ENCODE results near the gene SH3BP2.

Gene SH3BP2, protein sequence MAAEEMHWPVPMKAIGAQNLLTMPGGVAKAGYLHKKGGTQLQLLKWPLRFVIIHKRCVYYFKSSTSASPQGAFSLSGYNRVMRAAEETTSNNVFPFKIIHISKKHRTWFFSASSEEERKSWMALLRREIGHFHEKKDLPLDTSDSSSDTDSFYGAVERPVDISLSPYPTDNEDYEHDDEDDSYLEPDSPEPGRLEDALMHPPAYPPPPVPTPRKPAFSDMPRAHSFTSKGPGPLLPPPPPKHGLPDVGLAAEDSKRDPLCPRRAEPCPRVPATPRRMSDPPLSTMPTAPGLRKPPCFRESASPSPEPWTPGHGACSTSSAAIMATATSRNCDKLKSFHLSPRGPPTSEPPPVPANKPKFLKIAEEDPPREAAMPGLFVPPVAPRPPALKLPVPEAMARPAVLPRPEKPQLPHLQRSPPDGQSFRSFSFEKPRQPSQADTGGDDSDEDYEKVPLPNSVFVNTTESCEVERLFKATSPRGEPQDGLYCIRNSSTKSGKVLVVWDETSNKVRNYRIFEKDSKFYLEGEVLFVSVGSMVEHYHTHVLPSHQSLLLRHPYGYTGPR

DNA sequence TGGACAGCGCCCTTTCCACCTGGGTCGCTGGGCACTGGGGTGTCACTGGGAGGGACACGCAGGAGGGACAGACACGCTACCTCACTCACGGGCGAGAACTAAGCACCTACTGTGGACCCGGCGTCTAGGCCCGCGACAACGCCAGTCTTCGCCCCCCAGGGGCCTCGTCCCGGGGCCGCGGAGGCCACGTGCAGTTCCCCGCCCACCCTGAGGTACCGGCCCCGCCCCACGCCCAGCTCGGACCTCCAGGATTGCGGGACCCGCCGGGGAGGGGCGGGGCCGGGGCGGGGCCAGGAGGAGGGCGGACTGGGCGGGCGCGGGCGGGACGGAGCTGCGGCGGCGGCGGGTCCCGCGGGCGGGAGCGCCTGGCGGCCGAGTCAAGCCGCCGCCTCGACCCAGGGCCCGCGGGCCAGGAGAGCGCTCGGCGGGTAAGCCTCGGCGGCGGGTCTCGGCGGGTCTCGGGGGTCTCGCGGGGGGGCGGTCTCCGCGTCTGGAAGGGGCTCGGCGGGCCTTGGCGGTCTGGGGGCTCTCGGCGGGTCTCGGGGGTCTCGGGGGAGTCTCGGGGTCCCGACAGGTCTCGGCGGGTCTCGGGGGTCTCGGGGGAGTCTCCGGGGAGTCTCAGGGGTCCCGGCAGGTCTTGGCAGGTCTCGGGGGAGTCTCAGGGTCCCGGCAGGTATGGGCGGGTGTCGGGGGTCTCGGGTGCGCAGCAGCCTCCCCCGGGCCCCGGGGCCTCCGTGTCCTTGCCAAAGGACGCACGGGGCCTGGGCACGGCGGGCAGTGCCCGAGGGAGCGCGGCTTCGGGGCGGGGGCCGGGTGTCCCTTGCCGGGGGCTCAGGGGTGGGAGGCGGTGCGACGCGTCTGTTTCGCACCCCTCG, at the start of gene SH3BP2:
Gene SH3BP2, plus strand, starts transcription at position 375 of the 875 bp plus-strand sequence. CDS start 27,533 bp downstream, outside the sequence.
- DNase-seq = no peak

DNA sequence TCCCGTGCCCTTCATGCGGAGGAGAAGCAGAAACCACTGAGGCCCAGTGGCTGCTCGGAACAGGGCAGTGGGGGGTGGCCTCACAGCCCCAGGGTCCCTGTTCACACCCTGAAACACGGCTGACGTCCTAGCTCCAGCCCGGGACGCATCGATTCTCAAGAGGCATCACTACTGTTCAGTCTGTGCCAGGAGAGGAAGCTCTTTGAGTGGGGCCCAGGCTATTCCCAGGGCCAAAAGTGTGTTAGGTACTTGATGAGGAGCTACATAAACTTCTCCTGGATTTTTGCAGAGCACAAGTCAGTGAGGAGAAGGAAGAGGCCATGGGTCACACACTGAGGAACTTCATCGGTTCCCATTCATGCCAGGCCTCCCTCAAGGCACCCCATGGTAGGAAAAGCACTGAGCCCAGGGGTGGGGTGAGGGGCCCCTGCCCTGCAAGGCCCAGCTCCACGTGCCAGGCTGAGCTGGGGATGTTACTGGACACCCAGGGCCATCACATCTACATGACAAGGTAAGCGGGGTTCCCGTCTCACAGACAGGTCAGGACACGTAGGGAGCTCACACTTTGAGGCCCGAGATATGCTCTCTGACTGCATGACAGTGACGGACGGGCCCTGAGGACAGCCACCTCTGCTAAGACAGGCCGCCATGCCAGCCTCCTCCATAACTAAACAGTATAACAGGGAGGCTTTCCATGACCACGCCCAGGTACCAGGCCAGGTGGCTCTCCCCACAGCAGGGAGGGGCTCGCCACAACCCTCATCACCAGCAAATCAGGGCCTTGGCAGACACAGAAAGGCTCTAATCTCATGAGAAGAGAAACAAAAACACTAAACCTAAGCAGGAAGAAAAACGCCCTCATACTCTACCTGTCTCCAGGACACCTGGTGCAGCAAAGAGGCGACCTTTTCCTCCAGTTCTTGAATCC, 49.1 kb upstream of the SH3BP2 start:
- DNase-seq = no peak

DNA sequence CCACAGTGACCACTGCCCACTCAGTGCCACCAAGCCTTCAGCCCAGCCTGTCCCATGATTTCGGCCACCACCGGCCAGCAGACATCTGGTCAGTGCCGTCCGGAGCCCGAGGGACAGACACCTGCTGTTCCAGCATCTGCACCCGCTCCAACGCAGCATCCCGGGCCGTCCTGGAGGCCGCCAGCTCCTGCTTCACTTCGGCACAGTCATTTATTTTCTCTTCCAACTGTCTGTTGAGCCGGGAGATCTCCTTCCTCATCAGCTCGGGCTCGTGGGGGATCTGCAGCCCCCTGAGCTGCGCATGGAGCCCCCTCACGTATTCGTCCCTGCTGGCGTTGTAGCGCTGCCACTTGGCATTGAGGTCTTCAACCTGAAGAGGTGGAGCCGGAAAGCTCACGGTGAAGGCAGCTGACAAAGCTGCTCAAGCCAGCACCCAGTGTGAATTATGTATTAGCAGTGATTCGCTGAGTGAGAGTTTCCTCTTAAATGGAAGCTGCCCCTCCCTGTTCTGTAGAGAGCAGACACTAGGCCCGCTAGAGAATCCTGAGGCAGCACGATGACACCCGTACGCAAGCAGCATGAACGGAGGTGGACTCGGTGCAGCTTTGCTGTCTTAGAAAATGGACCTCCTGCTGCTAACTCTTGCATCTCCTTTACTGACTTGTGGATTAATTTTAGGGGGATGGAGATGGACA, 48.2 kb upstream of the SH3BP2 start:
- no peak for DNase-seq

DNA sequence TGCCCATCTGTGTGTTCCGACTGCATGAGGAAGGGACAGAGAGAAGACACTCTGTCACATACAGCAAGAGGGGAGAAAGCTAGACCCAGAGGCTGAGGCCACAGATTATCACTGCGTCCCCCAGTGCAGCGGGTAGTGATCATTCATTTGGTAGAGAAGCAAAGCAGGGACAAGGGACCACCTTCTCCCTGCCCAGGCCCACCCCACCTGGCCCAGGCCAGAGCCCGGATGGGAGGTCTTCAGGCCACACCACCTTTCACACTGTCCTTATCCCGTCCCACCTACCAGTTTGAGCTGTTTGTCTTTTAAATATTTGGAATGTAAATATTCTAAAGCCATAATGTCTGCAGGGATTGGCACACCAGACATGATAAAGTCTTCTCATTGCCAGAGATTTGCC, 47.4 kb upstream of the SH3BP2 start:
- no peak for DNase-seq

DNA sequence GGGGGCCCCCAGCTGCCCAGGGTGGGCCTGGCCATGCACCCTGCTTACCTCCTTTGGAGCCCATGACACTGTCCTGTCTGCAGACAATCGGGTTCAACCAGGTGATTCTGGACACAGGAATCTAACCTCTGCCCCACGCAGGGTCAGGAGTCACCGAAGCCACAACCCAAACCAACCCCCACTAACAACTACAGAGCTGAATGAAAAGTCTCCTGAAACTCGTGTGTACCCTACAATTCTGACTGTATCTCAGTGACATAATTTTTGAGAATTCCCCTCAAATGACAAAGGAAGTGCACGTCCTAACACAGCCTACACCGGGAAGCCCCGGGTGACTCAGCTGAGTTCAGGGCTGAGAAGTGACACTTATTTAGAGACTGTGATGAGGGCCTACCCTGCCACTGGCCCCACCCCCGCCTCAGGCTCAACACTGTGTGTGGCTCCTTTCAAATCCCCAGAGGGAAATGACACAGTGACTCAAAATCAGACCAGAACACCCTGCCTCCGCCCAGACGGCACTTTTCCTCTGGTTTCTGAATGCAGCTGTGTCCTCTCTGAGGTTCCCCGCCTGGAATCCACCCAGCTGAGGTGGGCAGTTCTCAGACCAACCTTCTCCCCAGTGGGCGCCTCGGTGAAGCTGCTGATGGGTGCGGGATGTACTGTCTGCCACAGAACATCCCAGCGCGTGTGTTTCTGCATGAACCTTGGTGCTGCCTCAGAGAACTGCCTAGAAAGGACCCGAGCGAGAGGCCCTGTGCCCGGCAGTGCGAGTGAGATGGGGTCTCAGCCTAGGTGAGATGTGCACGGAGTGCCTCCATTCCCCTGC, 46.7 kb upstream of the SH3BP2 start:
- no peak for DNase-seq

DNA sequence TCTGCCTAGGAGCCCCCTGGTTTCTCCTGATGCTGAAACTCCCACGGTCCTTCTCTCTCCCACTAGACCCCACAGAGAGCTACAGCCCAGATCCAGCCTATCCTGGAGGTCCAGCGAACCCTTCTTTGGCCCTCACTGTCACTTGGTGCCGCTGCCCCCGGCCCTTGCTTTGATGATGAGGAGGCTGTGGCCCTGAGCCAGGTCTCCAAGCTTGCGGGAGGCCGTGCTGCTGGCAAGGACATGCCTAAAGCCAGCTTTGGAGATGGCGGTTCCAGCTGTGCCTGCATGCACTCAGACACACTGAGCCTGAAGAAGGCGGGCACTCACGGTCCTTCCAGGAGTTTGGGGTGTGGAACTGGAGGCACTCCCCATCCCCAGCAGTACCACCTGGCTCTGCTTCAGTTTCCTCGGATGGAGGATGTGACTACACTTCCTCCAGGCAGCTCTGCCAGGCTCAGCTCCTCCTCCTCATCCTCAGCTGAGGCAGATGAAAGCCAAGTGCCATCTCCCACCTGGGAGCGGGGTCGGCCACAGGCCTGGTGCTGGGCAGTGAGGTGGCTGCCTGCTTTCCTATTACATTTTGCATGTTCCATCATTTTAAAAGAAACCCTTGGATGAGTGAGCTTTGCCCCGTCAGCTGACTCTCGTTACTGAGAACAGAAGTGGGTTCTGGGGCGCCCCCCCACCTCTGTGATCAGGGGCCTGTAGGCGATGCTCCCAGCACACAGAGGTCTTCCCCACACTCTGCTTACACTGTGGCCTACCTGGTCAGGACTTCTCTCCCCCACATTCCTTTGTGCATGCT, 45.8 kb upstream of the SH3BP2 start:
- no peak for DNase-seq

DNA sequence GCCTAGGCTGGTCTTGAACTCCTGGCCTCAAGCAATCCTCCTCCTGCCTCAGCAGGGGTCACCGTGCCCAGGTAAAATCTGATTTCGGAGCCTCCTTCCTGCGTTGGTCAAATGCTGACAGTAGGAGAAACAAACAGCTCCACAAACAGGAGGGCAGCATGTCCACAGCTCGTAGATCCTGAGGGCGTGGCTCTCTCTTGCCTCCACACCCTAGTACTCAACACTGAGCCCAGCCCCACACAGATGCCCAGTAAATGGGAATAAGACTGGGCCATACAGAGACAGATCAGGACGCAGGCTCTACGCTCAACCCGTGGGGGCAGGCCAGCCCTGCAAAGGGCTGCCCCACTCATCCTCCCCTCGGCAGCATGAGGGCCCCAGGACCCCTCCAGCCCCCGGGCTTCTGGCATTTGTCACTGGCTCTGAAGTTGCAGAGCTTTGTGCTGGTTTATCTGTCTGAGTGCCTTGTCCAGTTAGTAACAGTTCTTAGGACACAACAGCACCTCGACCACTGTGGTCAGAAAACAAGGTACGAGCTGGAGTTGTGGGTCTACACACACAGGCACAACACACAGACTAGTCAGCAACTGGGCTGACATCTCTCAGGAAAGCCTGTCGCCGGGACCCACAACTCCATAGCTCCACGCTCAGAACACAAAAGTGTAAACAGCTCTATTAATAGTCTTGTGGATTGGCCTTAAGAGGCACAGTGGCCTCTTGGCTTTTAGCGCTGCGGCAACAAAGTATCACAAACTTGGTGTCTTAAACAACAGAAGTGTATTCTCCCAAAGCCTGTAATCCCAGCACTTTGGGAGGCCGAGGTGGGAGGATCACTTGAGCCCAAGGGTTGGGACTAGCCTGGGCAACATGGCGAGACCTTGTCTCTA, 41.9 kb upstream of the SH3BP2 start:
- no peak for DNase-seq

DNA sequence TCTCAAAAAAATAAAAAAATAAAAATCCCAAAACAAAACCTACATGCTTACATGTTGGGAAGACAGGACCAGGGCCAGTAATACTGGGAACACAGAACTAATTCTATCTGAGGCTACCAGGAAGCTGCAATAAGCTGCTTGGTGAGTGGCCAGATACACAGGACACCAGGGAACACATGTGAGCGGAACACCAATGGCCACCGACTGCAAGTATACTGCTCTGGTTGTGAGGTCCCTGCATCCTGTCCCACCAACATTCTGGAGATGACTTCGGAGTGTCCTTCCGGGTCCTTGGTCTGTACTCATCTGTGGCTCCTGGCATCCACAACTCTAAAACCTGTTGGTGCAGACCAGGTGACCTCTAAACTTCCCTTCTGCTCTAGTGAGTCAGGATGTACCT, 39.4 kb upstream of the SH3BP2 start:
- no peak for DNase-seq

DNA sequence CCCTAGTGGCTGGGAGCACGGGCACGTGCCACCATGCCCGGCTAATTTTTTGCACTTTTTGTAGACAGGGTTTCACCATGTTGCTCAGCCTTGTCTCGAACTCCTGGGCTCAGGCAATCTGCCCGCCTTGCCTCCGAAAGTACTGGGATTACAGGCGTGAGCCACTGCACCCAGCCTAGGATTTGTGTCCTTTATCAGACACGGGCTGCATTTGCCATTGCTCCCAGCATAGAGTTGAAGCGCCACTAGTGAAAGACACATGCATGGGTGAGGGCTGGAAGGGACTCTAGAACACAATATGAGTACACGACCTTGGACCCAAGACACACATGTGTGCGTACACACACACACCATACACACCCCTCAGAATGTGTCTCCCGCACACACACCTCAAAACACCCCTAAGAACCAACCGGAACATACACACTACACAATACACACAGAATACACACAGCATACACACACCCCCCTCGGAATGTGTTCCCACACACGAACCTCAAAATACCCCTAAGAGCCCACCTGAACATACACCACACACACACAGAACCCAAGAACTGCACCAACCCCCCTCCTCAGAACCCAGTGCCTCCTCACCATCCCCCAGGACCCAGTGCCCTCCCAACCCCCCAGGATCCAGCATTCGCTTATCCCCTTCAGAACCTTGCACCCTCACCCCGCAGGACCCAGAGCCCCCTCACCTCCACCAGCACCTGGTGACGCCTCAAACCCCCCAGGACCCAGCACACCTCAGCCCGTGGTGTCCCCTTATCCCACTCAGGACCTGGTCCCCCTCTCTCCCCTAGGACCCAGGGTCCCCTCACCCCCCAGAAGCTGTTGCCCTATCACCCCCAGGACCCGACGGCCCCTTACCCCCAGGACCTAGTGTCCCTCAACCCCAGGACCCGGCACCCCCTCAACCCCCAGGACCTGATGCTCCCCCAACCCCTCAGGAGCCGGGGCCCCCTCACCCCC, 37.8 kb upstream of the SH3BP2 start:
- DNase-seq = no peak

DNA sequence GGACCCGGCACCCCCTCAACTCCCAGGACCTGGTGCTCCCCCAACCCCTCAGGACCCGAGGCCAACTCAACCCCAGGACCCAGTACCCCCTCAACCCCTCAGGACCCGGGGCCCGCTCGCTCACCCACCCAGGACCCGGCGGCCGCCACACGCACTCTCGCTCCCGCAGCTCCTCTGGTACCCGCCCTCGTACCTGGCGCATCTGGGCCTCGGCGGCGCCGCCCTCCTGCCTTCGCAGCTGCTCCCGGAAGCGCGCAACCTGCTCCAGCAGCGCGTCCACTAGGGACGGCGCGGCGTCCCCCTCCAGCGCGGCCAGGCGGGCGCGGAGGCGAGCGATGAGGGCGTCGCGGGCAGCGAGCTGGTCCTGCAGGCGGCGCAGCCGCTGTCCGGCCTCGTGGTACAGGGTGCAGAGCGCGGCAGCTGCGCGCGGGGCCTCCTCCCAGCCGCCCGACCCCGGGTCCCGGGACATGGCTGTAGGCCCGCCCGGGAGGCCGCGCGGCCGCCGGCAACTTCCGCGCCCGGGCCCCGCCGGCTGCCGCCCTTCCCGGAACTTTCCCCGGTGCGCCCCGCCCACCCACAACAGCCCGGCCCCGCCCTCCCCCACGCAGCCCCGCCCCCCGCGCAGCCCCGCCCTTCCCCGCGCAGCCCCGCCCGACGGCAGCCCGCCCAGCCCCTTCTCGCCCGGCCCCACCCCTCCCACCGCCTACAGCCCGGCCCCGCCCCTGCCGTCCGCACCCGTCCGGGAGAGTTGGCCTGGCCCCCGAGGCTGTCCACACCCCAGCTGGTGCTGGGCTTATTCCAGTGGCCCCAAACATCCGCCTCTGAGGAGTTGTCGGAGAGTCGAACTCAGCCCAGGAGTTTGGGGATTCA, 36.8 kb upstream of the SH3BP2 start, which contains the start of gene TNIP2:
Gene TNIP2, minus strand, starts transcription at position 516 of the 870 bp plus-strand sequence. Its CDS starts 47 bp downstream, at position 469.
- DNase-seq = no peak

DNA sequence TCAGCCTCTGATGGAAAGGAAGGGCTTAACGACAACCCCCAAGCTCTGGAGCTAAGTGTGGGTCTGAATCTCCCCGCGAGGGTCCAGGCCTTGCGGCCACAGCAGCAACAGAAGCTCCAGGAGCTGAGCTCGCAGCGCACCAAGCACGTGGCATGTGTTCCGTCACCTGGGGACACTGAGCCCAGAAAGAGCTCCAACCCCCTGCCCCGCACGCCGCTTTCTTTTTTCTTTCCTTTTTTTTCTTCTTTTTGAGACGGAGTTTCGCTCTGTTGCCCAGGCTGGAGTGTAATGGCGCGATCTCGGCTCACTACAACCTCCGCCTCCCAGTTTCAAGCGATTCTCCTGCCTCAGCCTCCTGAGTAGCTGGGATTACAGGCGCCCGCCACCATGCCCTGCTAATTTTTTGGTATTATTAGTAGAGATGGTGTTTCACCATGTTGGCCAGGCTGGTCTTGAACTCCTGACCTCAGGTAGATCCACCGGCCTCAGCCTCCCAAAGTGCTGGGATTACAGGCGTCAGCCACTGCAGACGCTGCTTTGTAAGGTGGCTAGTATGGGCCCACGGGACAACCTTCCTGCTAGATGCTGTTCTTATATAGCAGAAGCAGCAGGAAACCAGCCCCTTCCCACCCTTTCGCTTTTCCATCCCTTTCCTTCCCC, 36.1 kb upstream of the SH3BP2 start:
- no peak for DNase-seq

DNA sequence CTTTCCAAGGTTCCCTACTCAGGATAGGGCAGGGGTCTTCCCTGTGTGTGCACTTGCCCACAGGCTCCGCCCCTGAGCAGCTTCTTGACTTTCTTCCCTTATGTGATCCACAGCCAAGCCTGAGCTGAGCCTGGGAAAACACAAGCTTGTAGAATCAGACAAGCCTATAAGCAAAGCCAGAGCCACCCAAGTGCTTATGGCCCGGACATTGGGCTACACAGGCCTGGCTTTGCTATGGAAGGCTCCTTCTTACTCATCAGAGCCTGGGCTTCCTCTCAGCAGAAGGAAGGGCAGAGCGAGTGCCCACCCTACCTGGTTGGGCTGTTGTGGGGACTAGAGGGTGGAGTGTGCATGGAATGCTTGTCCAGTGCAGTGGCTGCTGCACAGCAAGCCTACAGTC, 35.5 kb upstream of the SH3BP2 start:
- no peak for DNase-seq

DNA sequence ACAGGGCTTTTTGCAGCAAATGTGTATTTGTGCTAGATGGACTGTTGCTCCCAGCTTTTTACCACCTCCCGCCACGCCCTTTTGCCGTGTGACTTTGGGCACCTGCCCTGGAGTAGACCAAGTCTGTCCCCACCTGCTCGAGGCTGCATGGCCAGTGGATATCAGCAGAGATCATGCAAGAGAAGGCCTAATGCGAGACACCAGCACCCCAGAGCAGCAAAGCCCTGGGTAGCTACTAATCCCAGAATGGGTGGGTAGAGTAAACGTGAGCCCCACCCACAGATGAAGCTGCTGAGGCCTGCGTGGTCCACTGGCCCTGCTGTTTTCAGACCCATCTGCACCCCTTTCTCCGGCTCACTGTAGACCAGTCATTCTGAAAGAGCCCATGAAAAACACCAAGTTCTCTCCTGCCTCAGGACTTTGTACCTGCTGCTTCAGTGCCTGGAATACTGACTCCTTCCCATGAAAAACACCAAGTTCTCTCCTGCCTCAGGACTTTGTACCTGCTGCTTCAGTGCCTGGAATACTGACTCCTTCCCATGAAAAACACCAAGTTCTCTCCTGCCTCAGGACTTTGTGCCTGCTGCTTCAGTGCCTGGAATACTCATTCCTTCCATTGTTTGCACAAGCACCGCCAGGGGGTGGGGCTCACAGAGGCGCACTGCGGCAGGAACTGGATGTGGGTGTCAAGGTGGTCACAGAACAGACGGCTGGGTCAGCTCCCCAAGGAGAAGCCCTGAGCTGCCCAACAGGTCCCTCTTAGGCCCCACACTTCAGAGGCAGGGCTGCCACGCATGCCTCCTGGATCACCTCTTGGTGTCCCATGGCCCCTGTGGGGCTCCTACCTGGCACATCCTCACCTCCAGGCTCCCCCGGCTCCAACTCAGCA, 31.6 kb upstream of the SH3BP2 start:
- no peak for DNase-seq

DNA sequence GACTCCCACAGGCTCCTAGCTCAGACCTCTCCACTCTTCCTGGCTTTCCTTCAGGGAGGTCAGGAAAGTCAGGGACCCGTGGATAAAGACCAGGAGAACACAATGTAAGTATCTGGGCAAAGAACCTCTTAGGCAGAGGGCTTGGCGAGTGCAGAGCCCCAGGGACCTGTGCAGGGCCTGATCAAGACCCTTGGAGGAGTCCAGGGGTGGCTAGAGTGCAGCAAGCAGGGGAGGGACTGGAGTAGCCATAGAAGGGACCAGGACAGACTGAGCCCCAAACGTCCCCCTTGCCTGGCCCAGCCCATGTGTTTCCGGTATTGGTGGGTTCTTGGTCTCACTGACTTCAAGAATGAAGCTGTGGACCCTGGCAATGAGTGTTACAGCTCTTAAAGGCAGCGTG, 30.8 kb upstream of the SH3BP2 start:
- DNase-seq = no peak

Data from NCI-H524 treated with DMSO at 0.1 percent for 48 hours (cell line).